ENCODE measurements around the gene C16orf96. TPM values are rescaled to one million over a fixed set of nuclear protein-coding genes. Genes with fewer than 3 reads are reported as not detected.
A peak's percentile ranks its signal among the peaks of the same experiment; 100 is the strongest.

Gene C16orf96
- total and polyA plus RNA-seq, 2 of the 8 experiments (the other 6 are each of a cell fraction or from before 2014, with no cell fraction given) = 1.0 to 1.3 TPM

GRCh38 chr16:4506450-4506849, 49.7 kb upstream of the C16orf96 start:
- H2BK15ac ChIP-seq (ENCODE audit: low read length) = no peak overlapping the region
- H4K20me1 ChIP-seq (replicated peaks in 1 of 2; ENCODE audit: control insufficient read depth in 1 of 2, insufficient read depth in 2 of 2, low read length in 2 of 2) = peaks cover 2 to 8% of the 10 kb centered on the region in 2 experiments
- no peak overlapping the region for H2BK20ac ChIP-seq (ENCODE audit: low read length)
- H3K9ac ChIP-seq (replicated peaks in 1 of 4; ENCODE audit: extremely low read depth in 1 of 4, low read depth in 3 of 4, low read length in 3 of 4) = no peak overlapping the region
- H3K79me1 ChIP-seq (ENCODE audit: low read depth, low read length) = no peaks in the 10 kb centered on the region; the same call in 1 of the 2 replicates
- ChIA-PET CTCF (ENCODE audit: partially characterized antibody) (interaction anchor here (0.9 to 35.4 kb wide), 28 partner anchors 8 to 284 kb away, joined by 3 to 968 read pairs (median 8); partner anchors contain the start of genes C16orf96, CDIP1, HMOX2 and MGRN1), POLR2A (ENCODE audit: partially characterized antibody) (interaction anchor here (1.1 to 3.0 kb wide), 3 partner anchors 54 to 108 kb away, joined by 3 to 14 read pairs (median 4); partner anchors contain the start of gene UBALD1)
- H3K4ac ChIP-seq (replicated peaks; ENCODE audit: insufficient read length, low read depth, low read length) = no peak overlapping the region
- no peak overlapping the region for H3K4me3 ChIP-seq (ENCODE audit: extremely low read depth in 1 of 4, insufficient read depth in 2 of 4, low read depth in 3 of 4, low read length in 4 of 4)
- H3K4me2 ChIP-seq (ENCODE audit: insufficient read depth in 1 of 2, low read depth in 2 of 2, low read length in 2 of 2) = no peak overlapping the region
- no peak overlapping the region for H2AFZ ChIP-seq (ENCODE audit: low read length)
- H4K91ac ChIP-seq (replicated peaks; ENCODE audit: insufficient read length, low read length) = no peak overlapping the region
- H3K14ac ChIP-seq (ENCODE audit: insufficient read length) = no peak overlapping the region
- H3K18ac ChIP-seq (ENCODE audit: extremely low read depth, low read length) = no peak overlapping the region
- no peaks in the 10 kb centered on the region for H3K79me2 ChIP-seq (ENCODE audit: control insufficient read depth in 1 of 2, insufficient read depth in 2 of 2, low read length in 2 of 2)
- H4K5ac ChIP-seq (ENCODE audit: insufficient read length, low read depth, low read length) = no peak overlapping the region
- peaks cover 4 to 18% (median 8%) of the 10 kb centered on the region in 4 experiments; a peak in 4 of 8 replicates for H3K36me3 ChIP-seq (ENCODE audit: control insufficient read depth in 2 of 4, insufficient read depth in 4 of 4, low read length in 3 of 4)
- no peak overlapping the region for H3K27ac ChIP-seq (ENCODE audit: low read depth, low read length)
- no peaks in the 10 kb centered on the region for H3K23me2 ChIP-seq (ENCODE audit: low read depth, low read length)
- H4K8ac ChIP-seq (ENCODE audit: extremely low read depth, insufficient read depth, low read length) = no peak overlapping the region
- no peaks in the 10 kb centered on the region for H3K9me3 ChIP-seq (ENCODE audit: insufficient read depth in 2 of 2, low read depth in 1 of 2, low read length in 1 of 2)
- H2BK12ac ChIP-seq (ENCODE audit: low read depth, low read length) = no peak overlapping the region
- DNase-seq (ENCODE audit: low read depth in 1 of 2, low spot score in 2 of 2) (peak in 1 of 2 experiments; percentile 56), FAIRE-seq (peak; percentile 93)
- no peak overlapping the region for H3K56ac ChIP-seq (replicated peaks; ENCODE audit: insufficient read length, low read depth, low read length)
- no peak overlapping the region for H2AK5ac ChIP-seq (ENCODE audit: low read depth, low read length)
- peaks cover 0 to 2% (median 0%) of the 10 kb centered on the region in 4 experiments; a peak in 2 of 7 replicates for H3K4me1 ChIP-seq (replicated peaks in 1 of 4; ENCODE audit: control insufficient read depth in 3 of 4, insufficient read depth in 4 of 4, low read length in 3 of 4)
- 44% methylated on average over 3 of the region's 3 CpGs; no CpG with 5 or more reads in 1 of the 2 experiments for WGBS, 2 experiments (ENCODE audit: extremely low coverage in 1 of 2, insufficient coverage in 1 of 2, insufficient read length in 1 of 2, insufficient replicate concordance in 2 of 2, low coverage in 1 of 2, low lambda C conversion rate in 2 of 2, missing lambda C conversion rate in 1 of 2)
- no peaks in the 10 kb centered on the region for H3K27me3 ChIP-seq (replicated peaks in 1 of 4; ENCODE audit: control insufficient read depth in 3 of 4, extremely low read depth in 1 of 4, insufficient read depth in 3 of 4, low read length in 3 of 4)
- no peak overlapping the region for H2BK120ac ChIP-seq (replicated peaks; ENCODE audit: low read depth, low read length)
- no peak overlapping the region for H2BK5ac ChIP-seq (ENCODE audit: low read depth, low read length)
- no peak overlapping the region for H3K23ac ChIP-seq (ENCODE audit: insufficient read length)
- TF ChIP-seq YY1 (IDR thresholded peaks at IDR 0.05; ENCODE audit: low read depth, low read length) = no peak
- peak; percentile 93 for TF ChIP-seq RAD21 (IDR thresholded peaks at IDR 0.05 in 1 of 2, conservative IDR thresholded peaks at IDR 0.05 in 1 of 2; ENCODE audit: low read depth in 2 of 2, low read length in 2 of 2)
- TF ChIP-seq MAX (IDR thresholded peaks at IDR 0.05) = peak; percentile 40; the same call in 1 of the 2 replicates
- TF ChIP-seq CTCF (IDR thresholded peaks at IDR 0.05; ENCODE audit: control extremely low read depth in 1 of 3, insufficient read depth in 1 of 3, low read depth in 1 of 3, low read length in 3 of 3) = peak; percentile 53 to 99 (median 81)
- no peak for TF ChIP-seq SP1 (IDR thresholded peaks at IDR 0.05; ENCODE audit: low read depth, low read length)
- TF ChIP-seq HDAC2 (IDR thresholded peaks at IDR 0.05; ENCODE audit: borderline replicate concordance in 1 of 2, low read depth in 2 of 2, low read length in 2 of 2) = no peak
- no peak for TF ChIP-seq KDM1A (IDR thresholded peaks at IDR 0.05; ENCODE audit: borderline replicate concordance, low read length)

Measured in H1 (cell line).